Hepatocyte (in vitro differentiated cells): ENCODE data around the gene CADPS2.

Experiments used
- EZH2 ChIP-seq: fragments of 200-600 bp; sonication (generic); IDR thresholded peaks from 2 replicates; pipeline ENCODE4 v1.6.1; 2016; ENCODE audit warnings: antibody characterized with exemption, mild to moderate bottlenecking, borderline replicate concordance
- TF ChIP-seq, protein P1 (sequence below): fragments of 200-600 bp; sonication (generic); IDR thresholded peaks from 2 replicates; pipeline ENCODE4 v1.5.1; 2016; ENCODE audit warnings: antibody characterized with exemption, mild to moderate bottlenecking; ENCODE audit not compliant: poor library complexity

DNA sequence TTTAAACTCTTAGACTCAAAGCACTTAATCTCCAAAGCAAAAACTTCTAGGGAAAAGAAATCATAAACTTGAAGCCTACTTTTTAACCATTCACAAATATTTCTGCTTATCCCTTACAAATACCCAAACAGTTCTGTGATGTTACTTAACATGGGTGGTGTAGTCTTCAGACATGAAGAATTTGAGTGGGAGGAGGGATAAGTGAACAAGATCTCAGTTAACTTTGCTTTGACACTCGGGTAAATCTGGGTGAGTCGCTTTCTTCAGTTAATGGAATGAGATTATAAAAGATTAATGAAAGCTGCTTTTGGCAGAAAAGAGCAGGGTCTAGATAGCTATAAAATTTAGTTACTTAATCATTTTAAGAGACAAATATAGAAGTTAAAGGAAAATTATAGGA lies 234.8 kb downstream of the CADPS2 start:
- TF ChIP-seq, protein P1, sequence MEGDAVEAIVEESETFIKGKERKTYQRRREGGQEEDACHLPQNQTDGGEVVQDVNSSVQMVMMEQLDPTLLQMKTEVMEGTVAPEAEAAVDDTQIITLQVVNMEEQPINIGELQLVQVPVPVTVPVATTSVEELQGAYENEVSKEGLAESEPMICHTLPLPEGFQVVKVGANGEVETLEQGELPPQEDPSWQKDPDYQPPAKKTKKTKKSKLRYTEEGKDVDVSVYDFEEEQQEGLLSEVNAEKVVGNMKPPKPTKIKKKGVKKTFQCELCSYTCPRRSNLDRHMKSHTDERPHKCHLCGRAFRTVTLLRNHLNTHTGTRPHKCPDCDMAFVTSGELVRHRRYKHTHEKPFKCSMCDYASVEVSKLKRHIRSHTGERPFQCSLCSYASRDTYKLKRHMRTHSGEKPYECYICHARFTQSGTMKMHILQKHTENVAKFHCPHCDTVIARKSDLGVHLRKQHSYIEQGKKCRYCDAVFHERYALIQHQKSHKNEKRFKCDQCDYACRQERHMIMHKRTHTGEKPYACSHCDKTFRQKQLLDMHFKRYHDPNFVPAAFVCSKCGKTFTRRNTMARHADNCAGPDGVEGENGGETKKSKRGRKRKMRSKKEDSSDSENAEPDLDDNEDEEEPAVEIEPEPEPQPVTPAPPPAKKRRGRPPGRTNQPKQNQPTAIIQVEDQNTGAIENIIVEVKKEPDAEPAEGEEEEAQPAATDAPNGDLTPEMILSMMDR: no peak
- TF ChIP-seq EZH2: no peak
